K562 (cell line): ENCODE data around the gene ICOSLG.

Source experiments
- POLR2A ChIP-seq: fragments of 450-650 bp; conservative IDR thresholded peaks from 2 replicates; pipeline ENCODE4 v1.6.1; 2016
- RCOR1 ChIP-seq, 2 experiments: IDR thresholded peaks; 2 replicates each; pipeline ENCODE4 v1.6.1; 2012; ENCODE audit warnings: low read depth in 2 of 2, low read length in 2 of 2, borderline replicate concordance in 1 of 2, improper control_type of control experiment in 1 of 2
- RNF2 ChIP-seq: sonication (generic); IDR thresholded peaks from 2 replicates; pipeline ENCODE4 v1.6.1; 2016
- SIN3A ChIP-seq, 2 experiments: fragments of 150-350 bp in 1 of 2; IDR thresholded peaks; 2 replicates each; pipeline ENCODE4 v1.6.1; 2011 to 2016; ENCODE audit warnings: borderline replicate concordance in 2 of 2, low read depth in 2 of 2, low read length in 2 of 2, mild to moderate bottlenecking in 2 of 2, moderate library complexity in 2 of 2; ENCODE audit not compliant: control insufficient read depth in 1 of 2
- SPI1 ChIP-seq: IDR thresholded peaks from 2 replicates; pipeline ENCODE4 v1.6.1; 2011; ENCODE audit warnings: low read depth, low read length, control low read depth, borderline replicate concordance
- SRF ChIP-seq, 2 experiments: fragments of 250-450, 450-650 bp in 1 of 2; sonication (Bioruptor Pico) in 1 of 2; sonication (generic) in 1 of 2; formaldehyde crosslinking; IDR thresholded peaks; 2 replicates each; pipeline versions ENCODE4 v1.5.0 to v1.5.1; 2020 to 2022; ENCODE audit warnings: mild to moderate bottlenecking in 1 of 2, missing genetic modification reagents in 1 of 2
- ZFP30 ChIP-seq: fragments of 250-450 bp; sonication (Bioruptor Pico); IDR thresholded peaks from 2 replicates; pipeline ENCODE4 v1.8.0; 2022; ENCODE audit warnings: moderate library complexity, mild to moderate bottlenecking, inconsistent platforms, borderline replicate concordance
- ZNF282 ChIP-seq: sonication (generic); formaldehyde crosslinking; IDR thresholded peaks from 2 replicates; pipeline ENCODE4 v1.8.1; 2023; ENCODE audit warnings: missing genetic modification reagents
- TF ChIP-seq, protein P1 (sequence below): sonication (generic); formaldehyde crosslinking; IDR thresholded peaks from 2 replicates; pipeline ENCODE4 v1.8.1; 2023; ENCODE audit warnings: mild to moderate bottlenecking, missing genetic modification reagents
- TF ChIP-seq, protein P2 (sequence below), 3 experiments: IDR thresholded peaks in 2 of 3; conservative IDR thresholded peaks in 1 of 3; 2 replicates each; pipeline ENCODE4 v1.5.1; 2011 to 2012; ENCODE audit warnings: low read length in 3 of 3, mild to moderate bottlenecking in 3 of 3, control low read depth in 2 of 3, improper control_type of control experiment in 1 of 3, inconsistent platforms in 1 of 3, low read depth in 1 of 3, mixed read lengths in 1 of 3, moderate library complexity in 1 of 3; ENCODE audit not compliant: insufficient read depth in 2 of 3
- TF ChIP-seq, protein P3 (sequence below): sonication (generic); formaldehyde crosslinking; IDR thresholded peaks from 2 replicates; pipeline ENCODE4 v1.8.0; 2022; ENCODE audit warnings: missing genetic modification reagents, mild to moderate bottlenecking, borderline replicate concordance
- TF ChIP-seq, protein P4 (sequence below): sonication (generic); formaldehyde crosslinking; IDR thresholded peaks from 2 replicates; pipeline ENCODE4 v1.8.0; 2023; ENCODE audit warnings: missing genetic modification reagents, mild to moderate bottlenecking, borderline replicate concordance
- TF ChIP-seq, protein P5 (sequence below), 2 experiments: fragments of 450-650 bp; conservative IDR thresholded peaks; 2 replicates each; pipeline ENCODE4 v1.6.1; 2017; ENCODE audit warnings: mild to moderate bottlenecking in 2 of 2, moderate library complexity in 2 of 2

DNA sequence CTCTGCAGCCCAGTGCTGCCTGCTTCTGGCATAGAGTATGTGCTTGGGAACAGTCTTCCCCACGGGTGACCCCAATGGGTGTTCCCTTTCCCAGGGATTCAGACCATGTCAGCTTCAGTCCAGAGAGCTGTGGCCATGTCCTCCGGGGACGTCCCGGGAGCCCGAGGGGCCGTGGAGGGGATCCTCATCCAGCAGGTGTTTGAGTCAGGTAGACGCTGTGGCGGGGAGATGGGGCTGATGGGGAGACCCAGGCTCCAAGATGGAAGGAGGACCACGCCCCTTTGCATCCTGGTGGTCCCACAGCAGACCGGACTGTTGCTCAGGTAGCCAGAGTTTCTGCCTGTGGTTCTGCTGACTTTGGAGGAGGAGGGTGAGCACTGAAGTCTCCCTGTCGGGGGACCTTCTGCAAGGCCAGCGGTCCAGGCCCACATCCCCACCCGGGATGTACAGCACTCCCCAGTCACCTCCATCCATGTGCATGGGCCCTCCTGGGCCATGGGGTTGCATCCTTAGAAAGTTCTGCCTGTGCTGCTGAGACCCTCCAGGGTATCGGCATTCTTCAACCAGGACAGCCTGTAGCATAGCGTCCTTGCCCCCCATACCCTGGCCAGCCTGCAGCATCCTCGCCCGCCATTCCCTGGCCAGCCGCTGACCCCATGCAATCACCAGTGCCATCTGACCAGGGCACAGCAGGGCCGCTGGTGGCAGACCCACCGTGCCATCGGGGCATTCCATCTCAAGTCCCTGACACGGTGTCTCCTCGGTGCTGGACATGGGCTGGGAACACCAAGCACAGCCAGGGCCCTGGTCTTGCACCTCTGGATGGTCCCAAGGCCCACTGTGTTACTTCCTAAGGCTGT, 47.7 kb upstream of the ICOSLG start:
- TF ChIP-seq, protein P1, sequence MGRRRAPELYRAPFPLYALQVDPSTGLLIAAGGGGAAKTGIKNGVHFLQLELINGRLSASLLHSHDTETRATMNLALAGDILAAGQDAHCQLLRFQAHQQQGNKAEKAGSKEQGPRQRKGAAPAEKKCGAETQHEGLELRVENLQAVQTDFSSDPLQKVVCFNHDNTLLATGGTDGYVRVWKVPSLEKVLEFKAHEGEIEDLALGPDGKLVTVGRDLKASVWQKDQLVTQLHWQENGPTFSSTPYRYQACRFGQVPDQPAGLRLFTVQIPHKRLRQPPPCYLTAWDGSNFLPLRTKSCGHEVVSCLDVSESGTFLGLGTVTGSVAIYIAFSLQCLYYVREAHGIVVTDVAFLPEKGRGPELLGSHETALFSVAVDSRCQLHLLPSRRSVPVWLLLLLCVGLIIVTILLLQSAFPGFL (CRISPR knock-in tag), result no peak
- TF ChIP-seq POLR2A, result no peak
- TF ChIP-seq, protein P2, sequence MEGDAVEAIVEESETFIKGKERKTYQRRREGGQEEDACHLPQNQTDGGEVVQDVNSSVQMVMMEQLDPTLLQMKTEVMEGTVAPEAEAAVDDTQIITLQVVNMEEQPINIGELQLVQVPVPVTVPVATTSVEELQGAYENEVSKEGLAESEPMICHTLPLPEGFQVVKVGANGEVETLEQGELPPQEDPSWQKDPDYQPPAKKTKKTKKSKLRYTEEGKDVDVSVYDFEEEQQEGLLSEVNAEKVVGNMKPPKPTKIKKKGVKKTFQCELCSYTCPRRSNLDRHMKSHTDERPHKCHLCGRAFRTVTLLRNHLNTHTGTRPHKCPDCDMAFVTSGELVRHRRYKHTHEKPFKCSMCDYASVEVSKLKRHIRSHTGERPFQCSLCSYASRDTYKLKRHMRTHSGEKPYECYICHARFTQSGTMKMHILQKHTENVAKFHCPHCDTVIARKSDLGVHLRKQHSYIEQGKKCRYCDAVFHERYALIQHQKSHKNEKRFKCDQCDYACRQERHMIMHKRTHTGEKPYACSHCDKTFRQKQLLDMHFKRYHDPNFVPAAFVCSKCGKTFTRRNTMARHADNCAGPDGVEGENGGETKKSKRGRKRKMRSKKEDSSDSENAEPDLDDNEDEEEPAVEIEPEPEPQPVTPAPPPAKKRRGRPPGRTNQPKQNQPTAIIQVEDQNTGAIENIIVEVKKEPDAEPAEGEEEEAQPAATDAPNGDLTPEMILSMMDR (IDR thresholded peaks at IDR 0.05 in 2 of 3, conservative IDR thresholded peaks at IDR 0.05 in 1 of 3; ENCODE audit: insufficient read depth in 2 of 3, low read depth in 1 of 3, low read length in 3 of 3), result no peak
- no peak for TF ChIP-seq SIN3A (IDR thresholded peaks at IDR 0.05; ENCODE audit: borderline replicate concordance in 2 of 2, control insufficient read depth in 1 of 2, low read depth in 2 of 2, low read length in 2 of 2)
- TF ChIP-seq, protein P3, sequence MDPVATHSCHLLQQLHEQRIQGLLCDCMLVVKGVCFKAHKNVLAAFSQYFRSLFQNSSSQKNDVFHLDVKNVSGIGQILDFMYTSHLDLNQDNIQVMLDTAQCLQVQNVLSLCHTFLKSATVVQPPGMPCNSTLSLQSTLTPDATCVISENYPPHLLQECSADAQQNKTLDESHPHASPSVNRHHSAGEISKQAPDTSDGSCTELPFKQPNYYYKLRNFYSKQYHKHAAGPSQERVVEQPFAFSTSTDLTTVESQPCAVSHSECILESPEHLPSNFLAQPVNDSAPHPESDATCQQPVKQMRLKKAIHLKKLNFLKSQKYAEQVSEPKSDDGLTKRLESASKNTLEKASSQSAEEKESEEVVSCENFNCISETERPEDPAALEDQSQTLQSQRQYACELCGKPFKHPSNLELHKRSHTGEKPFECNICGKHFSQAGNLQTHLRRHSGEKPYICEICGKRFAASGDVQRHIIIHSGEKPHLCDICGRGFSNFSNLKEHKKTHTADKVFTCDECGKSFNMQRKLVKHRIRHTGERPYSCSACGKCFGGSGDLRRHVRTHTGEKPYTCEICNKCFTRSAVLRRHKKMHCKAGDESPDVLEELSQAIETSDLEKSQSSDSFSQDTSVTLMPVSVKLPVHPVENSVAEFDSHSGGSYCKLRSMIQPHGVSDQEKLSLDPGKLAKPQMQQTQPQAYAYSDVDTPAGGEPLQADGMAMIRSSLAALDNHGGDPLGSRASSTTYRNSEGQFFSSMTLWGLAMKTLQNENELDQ, result no peak
- TF ChIP-seq SPI1, result no peak
- no peak for TF ChIP-seq RCOR1 (IDR thresholded peaks at IDR 0.05; ENCODE audit: borderline replicate concordance in 1 of 2, low read depth in 2 of 2, low read length in 2 of 2)
- TF ChIP-seq, protein P4, sequence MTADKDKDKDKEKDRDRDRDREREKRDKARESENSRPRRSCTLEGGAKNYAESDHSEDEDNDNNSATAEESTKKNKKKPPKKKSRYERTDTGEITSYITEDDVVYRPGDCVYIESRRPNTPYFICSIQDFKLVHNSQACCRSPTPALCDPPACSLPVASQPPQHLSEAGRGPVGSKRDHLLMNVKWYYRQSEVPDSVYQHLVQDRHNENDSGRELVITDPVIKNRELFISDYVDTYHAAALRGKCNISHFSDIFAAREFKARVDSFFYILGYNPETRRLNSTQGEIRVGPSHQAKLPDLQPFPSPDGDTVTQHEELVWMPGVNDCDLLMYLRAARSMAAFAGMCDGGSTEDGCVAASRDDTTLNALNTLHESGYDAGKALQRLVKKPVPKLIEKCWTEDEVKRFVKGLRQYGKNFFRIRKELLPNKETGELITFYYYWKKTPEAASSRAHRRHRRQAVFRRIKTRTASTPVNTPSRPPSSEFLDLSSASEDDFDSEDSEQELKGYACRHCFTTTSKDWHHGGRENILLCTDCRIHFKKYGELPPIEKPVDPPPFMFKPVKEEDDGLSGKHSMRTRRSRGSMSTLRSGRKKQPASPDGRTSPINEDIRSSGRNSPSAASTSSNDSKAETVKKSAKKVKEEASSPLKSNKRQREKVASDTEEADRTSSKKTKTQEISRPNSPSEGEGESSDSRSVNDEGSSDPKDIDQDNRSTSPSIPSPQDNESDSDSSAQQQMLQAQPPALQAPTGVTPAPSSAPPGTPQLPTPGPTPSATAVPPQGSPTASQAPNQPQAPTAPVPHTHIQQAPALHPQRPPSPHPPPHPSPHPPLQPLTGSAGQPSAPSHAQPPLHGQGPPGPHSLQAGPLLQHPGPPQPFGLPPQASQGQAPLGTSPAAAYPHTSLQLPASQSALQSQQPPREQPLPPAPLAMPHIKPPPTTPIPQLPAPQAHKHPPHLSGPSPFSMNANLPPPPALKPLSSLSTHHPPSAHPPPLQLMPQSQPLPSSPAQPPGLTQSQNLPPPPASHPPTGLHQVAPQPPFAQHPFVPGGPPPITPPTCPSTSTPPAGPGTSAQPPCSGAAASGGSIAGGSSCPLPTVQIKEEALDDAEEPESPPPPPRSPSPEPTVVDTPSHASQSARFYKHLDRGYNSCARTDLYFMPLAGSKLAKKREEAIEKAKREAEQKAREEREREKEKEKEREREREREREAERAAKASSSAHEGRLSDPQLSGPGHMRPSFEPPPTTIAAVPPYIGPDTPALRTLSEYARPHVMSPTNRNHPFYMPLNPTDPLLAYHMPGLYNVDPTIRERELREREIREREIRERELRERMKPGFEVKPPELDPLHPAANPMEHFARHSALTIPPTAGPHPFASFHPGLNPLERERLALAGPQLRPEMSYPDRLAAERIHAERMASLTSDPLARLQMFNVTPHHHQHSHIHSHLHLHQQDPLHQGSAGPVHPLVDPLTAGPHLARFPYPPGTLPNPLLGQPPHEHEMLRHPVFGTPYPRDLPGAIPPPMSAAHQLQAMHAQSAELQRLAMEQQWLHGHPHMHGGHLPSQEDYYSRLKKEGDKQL, result no peak
- no peak for TF ChIP-seq SRF (CRISPR knock-in tag; IDR thresholded peaks at IDR 0.05)
- TF ChIP-seq ZFP30, result no peak
- no peak for TF ChIP-seq RNF2
- TF ChIP-seq, protein P5, sequence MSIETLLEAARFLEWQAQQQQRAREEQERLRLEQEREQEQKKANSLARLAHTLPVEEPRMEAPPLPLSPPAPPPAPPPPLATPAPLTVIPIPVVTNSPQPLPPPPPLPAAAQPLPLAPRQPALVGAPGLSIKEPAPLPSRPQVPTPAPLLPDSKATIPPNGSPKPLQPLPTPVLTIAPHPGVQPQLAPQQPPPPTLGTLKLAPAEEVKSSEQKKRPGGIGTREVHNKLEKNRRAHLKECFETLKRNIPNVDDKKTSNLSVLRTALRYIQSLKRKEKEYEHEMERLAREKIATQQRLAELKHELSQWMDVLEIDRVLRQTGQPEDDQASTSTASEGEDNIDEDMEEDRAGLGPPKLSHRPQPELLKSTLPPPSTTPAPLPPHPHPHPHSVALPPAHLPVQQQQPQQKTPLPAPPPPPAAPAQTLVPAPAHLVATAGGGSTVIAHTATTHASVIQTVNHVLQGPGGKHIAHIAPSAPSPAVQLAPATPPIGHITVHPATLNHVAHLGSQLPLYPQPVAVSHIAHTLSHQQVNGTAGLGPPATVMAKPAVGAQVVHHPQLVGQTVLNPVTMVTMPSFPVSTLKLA (conservative IDR thresholded peaks at IDR 0.05), result no peak
- no peak for TF ChIP-seq ZNF282 (CRISPR knock-in tag)
